HTERT RPE-1 (cell line): ENCODE results near the gene PGM1.

Experiments
- in situ Hi-C: fragments of 300-500 bp; cut with MboI; formaldehyde crosslinking; loops from 4 replicates; pipeline ENCODE4 v1.14.3; 2020; ENCODE audit warnings: low sequenced_read_pairs

PGM1 gene

GRCh38 chr1:63691701-63692425 is 98.7 kb downstream of the PGM1 start:
- in situ Hi-C loops = no loop called here

- in situ Hi-C loops = no loop called here
Measured at GRCh38 chr1:63693944-63694571, 100.8 kb downstream of the PGM1 start.

GRCh38 chr1:63698001-63698838 is 105.0 kb downstream of the PGM1 start:
- in situ Hi-C loops = no loop called here

GRCh38 chr1:63701187-63701586 is 108.0 kb downstream of the PGM1 start:
- in situ Hi-C loops = no loop called here

- in situ Hi-C loops = no loop called here
Measured at GRCh38 chr1:63703701-63704107, 110.5 kb downstream of the PGM1 start.

- in situ Hi-C loops = no loop called here
Measured at GRCh38 chr1:63704443-63704842, 111.2 kb downstream of the PGM1 start.

GRCh38 chr1:63705078-63705477 is 111.9 kb downstream of the PGM1 start:
- in situ Hi-C loops = no loop called here

GRCh38 chr1:63709267-63709828 is 116.1 kb downstream of the PGM1 start:
- in situ Hi-C loops = no loop called here
